ENCODE measurements around the gene SSC4D. TPM values are rescaled to one million over a fixed set of nuclear protein-coding genes. Genes with fewer than 3 reads are reported as not detected.

SSC4D gene
- polyA plus RNA-seq, 1 donor from 2014 or later: 2.5 TPM

DNA sequence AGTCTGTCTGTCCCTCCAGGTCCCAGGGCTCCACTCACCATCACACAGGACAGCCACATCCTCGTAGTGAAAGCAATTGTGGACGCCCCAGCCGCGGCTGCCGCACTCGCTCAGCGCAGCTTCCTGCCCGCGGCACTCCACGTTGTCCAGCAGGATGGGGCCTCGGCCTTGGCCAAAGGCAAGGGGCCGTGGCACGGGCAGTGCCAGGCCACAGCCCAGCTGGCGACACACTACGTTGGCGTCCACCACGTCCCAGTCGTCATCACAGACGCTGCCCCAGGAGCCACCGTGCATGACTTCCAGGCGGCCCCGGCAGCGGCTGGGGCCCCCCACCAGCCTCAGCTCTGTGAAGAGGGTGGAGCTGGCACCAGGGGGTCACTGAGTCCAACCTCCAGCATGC, 9.2 kb downstream of the SSC4D start:
- Histone ChIP-seq H3K9ac (ENCODE audit: low read length) (no peak overlapping the region), H3K36me3 (ENCODE audit: insufficient read depth, low read length) (no peaks in the 10 kb centered on the region), H4K20me1 (ENCODE audit: insufficient read depth) (no peaks in the 10 kb centered on the region), H2AFZ (ENCODE audit: low read depth, low read length) (no peak overlapping the region), H3K9me2 (ENCODE audit: insufficient read depth, low read length) (no peaks in the 10 kb centered on the region), H3K27me3 (ENCODE audit: insufficient read depth, low read depth, low read length) (no peaks in the 10 kb centered on the region), H3K4me2 (ENCODE audit: low read length) (no peak overlapping the region), H3K27ac (ENCODE audit: low read length) (no peak overlapping the region), H3K4me3 (ENCODE audit: low read length) (no peak overlapping the region), H3F3A (ENCODE audit: insufficient read depth, low read length, poor library complexity, severe bottlenecking) (no peaks in the 10 kb centered on the region), H3K79me2 (replicated peaks; ENCODE audit: insufficient read depth, low read length) (no peaks in the 10 kb centered on the region), H3K9me3 (ENCODE audit: low read length) (no peaks in the 10 kb centered on the region)
- TF ChIP-seq, protein P1, sequence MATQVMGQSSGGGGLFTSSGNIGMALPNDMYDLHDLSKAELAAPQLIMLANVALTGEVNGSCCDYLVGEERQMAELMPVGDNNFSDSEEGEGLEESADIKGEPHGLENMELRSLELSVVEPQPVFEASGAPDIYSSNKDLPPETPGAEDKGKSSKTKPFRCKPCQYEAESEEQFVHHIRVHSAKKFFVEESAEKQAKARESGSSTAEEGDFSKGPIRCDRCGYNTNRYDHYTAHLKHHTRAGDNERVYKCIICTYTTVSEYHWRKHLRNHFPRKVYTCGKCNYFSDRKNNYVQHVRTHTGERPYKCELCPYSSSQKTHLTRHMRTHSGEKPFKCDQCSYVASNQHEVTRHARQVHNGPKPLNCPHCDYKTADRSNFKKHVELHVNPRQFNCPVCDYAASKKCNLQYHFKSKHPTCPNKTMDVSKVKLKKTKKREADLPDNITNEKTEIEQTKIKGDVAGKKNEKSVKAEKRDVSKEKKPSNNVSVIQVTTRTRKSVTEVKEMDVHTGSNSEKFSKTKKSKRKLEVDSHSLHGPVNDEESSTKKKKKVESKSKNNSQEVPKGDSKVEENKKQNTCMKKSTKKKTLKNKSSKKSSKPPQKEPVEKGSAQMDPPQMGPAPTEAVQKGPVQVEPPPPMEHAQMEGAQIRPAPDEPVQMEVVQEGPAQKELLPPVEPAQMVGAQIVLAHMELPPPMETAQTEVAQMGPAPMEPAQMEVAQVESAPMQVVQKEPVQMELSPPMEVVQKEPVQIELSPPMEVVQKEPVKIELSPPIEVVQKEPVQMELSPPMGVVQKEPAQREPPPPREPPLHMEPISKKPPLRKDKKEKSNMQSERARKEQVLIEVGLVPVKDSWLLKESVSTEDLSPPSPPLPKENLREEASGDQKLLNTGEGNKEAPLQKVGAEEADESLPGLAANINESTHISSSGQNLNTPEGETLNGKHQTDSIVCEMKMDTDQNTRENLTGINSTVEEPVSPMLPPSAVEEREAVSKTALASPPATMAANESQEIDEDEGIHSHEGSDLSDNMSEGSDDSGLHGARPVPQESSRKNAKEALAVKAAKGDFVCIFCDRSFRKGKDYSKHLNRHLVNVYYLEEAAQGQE (IDR thresholded peaks at IDR 0.05; ENCODE audit: borderline replicate concordance): no peak
- TF ChIP-seq RAD21 (conservative IDR thresholded peaks at IDR 0.05): no peak
- no peak for TF ChIP-seq SMC3 (conservative IDR thresholded peaks at IDR 0.05; ENCODE audit: poor library complexity)

DNA sequence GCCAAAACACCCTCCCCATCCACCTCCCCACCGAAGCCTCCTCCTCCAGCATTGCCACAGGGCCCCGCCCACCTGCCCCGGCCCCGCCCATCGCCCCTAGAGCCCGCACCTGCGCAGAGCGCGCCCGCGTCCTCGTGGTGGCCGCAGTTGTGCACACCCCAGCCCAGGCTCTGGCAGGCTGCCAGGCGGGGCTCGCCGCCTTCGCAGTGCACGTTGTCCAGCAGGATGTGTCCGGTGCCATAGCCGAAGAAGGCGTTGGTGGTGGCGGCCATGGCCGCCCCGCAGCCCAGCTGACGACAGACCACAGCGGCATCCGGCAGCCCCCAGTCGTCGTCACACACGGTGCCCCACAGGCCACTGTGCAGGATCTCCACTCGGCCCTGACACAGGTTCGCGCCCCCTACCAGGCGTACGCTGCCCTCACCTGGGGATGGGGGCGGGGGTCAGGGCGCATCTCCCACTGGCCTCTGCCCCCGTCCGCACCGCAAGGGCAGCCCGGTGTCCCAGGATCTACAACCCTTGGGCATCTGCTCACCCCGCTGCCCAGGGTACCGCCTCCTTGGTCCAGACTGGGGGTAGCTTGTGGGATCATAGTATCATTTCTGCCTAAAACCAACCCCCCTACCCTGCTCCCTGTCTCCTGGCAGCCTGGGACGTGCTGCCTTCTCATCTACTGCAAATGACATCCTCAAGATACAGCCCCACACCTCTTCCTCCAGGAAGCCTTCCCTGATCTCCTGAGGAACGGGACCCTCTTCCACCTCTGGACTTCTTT, 11.9 kb downstream of the SSC4D start:
- no peaks in the 10 kb centered on the region for H3K79me2 ChIP-seq (replicated peaks; ENCODE audit: insufficient read depth, low read length)
- no peaks in the 10 kb centered on the region for H3K27me3 ChIP-seq (ENCODE audit: insufficient read depth, low read depth, low read length)
- no peak overlapping the region for H3K4me3 ChIP-seq (ENCODE audit: low read length)
- no peak overlapping the region for H3K9ac ChIP-seq (ENCODE audit: low read length)
- no peaks in the 10 kb centered on the region for H3K9me2 ChIP-seq (ENCODE audit: insufficient read depth, low read length)
- no peaks in the 10 kb centered on the region for H3K9me3 ChIP-seq (ENCODE audit: low read length)
- H3F3A ChIP-seq (ENCODE audit: insufficient read depth, low read length, poor library complexity, severe bottlenecking): no peaks in the 10 kb centered on the region
- no peaks in the 10 kb centered on the region for H4K20me1 ChIP-seq (ENCODE audit: insufficient read depth)
- no peak overlapping the region for H3K27ac ChIP-seq (ENCODE audit: low read length)
- no peak overlapping the region for H3K4me2 ChIP-seq (ENCODE audit: low read length)
- TF ChIP-seq, protein P1 (IDR thresholded peaks at IDR 0.05; ENCODE audit: borderline replicate concordance): no peak
- TF ChIP-seq TAF1 (IDR thresholded peaks at IDR 0.05; ENCODE audit: low read depth) (no peak), MXI1 (conservative IDR thresholded peaks at IDR 0.05; ENCODE audit: poor library complexity, severe bottlenecking) (no peak), EP300 (conservative IDR thresholded peaks at IDR 0.05; ENCODE audit: poor library complexity, severe bottlenecking) (no peak), EZH2 (IDR thresholded peaks at IDR 0.05; ENCODE audit: borderline replicate concordance, insufficient read depth, low read length, poor library complexity, severe bottlenecking) (no peak), RAD21 (conservative IDR thresholded peaks at IDR 0.05) (no peak), SMC3 (conservative IDR thresholded peaks at IDR 0.05; ENCODE audit: poor library complexity) (no peak)
- TF ChIP-seq, protein P2, sequence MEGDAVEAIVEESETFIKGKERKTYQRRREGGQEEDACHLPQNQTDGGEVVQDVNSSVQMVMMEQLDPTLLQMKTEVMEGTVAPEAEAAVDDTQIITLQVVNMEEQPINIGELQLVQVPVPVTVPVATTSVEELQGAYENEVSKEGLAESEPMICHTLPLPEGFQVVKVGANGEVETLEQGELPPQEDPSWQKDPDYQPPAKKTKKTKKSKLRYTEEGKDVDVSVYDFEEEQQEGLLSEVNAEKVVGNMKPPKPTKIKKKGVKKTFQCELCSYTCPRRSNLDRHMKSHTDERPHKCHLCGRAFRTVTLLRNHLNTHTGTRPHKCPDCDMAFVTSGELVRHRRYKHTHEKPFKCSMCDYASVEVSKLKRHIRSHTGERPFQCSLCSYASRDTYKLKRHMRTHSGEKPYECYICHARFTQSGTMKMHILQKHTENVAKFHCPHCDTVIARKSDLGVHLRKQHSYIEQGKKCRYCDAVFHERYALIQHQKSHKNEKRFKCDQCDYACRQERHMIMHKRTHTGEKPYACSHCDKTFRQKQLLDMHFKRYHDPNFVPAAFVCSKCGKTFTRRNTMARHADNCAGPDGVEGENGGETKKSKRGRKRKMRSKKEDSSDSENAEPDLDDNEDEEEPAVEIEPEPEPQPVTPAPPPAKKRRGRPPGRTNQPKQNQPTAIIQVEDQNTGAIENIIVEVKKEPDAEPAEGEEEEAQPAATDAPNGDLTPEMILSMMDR (IDR thresholded peaks at IDR 0.05; ENCODE audit: poor library complexity, severe bottlenecking): no peak
- H3K36me3 ChIP-seq (ENCODE audit: insufficient read depth, low read length): no peaks in the 10 kb centered on the region
- H2AFZ ChIP-seq (ENCODE audit: low read depth, low read length): no peak overlapping the region
